GM12873 (cell line): Measurements from ENCODE around the gene SLC52A3.

Experiments
- TF ChIP-seq, protein P1 (sequence below): IDR thresholded peaks from 2 replicates; pipeline ENCODE4 v1.5.1; 2012; ENCODE audit warnings: low read depth, mild to moderate bottlenecking, moderate library complexity, low read length, control low read depth; ENCODE audit not compliant: insufficient read depth; ENCODE audit errors: missing control alignments

The SLC52A3 gene

DNA sequence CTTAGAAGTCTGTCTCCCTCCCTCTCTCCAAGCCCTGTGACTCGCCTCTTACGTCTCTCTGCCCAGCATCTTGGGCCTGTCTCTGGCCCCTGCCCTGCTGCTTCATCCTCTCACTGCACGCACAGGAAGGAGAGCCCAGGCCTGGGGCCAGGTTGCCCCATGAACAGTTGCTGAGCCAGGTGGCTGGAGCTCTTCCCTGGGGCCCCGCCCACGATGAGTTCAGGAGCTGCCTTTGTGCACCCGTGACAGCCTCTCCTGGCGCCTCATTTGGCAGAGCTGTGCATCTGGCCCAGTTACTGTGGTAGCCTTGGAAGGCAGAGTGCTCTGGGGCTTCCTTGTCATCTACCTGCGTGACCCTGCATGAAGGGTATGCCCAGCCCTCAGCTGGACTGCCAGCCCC is 44.5 kb downstream of the SLC52A3 start:
- TF ChIP-seq, protein P1, sequence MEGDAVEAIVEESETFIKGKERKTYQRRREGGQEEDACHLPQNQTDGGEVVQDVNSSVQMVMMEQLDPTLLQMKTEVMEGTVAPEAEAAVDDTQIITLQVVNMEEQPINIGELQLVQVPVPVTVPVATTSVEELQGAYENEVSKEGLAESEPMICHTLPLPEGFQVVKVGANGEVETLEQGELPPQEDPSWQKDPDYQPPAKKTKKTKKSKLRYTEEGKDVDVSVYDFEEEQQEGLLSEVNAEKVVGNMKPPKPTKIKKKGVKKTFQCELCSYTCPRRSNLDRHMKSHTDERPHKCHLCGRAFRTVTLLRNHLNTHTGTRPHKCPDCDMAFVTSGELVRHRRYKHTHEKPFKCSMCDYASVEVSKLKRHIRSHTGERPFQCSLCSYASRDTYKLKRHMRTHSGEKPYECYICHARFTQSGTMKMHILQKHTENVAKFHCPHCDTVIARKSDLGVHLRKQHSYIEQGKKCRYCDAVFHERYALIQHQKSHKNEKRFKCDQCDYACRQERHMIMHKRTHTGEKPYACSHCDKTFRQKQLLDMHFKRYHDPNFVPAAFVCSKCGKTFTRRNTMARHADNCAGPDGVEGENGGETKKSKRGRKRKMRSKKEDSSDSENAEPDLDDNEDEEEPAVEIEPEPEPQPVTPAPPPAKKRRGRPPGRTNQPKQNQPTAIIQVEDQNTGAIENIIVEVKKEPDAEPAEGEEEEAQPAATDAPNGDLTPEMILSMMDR = no peak

DNA sequence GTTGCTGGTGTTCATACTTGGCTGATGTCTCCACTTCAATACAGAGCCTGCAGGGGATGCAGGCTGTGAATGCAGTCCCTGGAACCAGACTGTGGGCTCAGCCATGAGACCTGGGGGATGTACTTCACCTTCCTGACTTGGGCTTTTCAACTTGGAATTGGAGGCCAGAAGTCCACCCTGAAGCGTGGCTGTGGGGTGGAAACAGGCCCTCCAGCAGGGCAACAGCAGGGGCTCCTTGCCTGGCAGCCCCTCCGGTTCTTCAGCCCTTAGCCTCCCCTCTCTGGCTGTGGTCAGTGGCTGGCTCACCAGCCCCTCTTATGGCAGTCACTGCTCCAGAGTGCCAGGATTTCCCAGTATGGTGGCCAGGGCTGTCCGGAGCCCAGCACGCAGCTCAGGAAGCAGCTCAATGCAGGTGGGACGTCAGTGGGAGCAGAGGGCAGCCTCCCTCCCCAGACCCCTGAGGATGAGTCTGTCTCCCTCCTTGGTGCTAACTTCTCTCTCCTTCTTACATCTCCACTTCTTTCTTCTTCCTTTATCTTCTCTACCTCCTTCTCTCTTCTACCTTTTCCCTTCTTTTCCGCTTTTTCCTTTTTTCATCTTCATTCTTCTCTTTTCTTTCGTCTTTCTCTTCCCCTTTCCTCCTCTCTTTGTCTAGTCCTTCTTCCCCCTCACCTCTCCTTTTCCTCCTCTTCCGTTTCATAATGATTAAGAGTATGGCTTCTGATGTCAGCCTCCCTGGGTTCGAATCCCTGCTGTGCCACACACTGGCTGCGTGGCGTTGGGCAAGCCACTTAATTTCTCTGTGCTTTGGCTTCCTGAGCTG is 45.3 kb downstream of the SLC52A3 start:
- TF ChIP-seq, protein P1 = no peak

DNA sequence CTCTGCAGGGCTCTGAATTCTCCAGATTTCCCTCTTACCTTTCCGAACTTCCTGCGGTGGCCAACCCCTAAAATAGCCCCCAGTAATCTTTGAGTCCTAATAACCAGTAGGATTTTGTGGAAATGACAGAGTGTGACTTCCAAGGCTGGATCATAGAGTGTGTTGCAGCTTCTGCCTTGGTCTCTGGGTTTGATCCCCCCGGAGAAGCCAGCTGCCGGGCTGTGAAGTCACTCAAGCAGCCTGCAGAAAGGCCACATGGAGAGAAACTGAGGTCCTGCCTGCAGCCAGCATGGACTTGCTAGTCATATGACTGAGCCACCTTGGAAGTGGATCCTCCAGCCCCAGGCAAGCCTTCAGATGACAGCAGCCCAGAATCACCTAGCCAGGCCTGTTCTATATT is 46.4 kb downstream of the SLC52A3 start:
- TF ChIP-seq, protein P1 = no peak

DNA sequence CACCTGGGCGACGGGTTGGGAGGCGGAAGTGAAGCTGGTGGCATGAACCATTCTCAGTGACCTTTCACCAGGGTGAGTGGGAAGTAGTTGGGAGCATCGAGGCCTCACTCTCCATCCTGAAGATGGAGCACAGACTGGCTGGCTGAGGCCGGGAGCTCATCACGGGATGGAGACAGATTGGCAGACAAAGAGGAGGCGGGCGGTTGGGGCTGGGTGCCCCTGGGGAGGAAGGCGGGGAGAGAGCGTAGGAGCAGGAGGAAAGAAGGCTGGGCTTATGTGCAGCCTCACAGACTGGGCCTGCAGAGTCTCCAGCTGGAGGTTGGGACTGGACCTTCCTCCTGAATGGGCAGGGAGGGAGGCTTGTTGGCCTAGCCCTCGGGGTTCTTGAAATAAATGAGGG is 48.5 kb downstream of the SLC52A3 start:
- TF ChIP-seq, protein P1 = no peak

DNA sequence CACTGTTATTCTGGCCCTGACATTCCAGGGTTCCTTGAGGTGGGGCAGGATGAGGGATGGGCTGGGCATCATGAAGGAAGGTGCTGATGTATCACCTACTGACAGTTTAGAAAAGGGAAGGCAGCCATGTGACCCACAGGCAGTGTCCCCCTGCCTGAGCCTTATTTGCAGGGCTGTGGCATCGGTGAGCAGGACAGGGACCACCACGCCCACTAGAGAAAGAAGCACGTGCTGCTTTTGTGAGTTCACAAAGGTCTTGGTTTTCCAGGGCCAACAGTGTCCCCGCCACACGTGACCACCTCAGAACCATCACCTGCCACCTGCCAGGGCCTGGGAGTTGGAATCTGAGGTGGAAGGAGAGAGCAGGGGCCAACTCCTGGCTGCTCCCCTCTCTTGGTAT is 49.2 kb downstream of the SLC52A3 start:
- TF ChIP-seq, protein P1 = no peak

DNA sequence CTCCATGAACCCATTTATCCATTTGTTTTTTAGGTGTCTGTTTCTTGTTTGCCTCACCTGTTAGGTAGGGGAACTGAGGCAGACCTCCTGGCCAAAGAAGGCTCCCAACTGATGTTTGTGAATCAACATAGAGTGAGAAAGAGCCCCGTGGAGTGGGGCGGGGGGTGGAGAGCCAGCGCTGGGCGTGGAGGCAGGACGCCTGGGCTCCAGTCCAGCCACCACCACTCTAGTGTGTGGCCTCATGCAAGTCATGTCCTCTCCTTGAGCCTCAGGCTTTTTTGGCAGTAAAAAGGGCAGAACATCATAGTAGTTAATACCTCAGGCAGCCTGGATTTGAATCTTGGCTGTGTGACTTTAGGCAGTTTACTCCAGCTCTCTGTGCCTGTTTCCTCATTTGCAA is 50.5 kb downstream of the SLC52A3 start:
- TF ChIP-seq, protein P1 = no peak

DNA sequence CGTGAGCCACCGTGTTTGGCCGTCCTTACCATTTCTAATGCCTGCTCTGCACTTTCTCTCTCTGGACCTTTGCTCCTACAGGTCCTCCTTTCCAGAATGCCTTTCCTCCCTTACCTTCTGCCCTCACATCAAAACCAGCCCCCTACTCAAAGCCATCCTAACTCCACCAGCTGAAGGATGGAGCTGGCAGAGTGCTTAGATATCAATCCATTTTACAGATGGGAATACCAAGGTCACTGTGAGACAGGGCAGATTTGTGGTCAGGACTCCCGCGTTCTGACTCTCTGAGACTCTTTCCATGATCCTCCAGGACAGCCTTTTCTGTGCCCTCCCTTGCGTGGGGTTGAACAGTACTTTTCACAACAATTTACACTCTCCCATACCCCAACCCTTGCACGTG is 51.0 kb downstream of the SLC52A3 start:
- TF ChIP-seq, protein P1 = no peak

DNA sequence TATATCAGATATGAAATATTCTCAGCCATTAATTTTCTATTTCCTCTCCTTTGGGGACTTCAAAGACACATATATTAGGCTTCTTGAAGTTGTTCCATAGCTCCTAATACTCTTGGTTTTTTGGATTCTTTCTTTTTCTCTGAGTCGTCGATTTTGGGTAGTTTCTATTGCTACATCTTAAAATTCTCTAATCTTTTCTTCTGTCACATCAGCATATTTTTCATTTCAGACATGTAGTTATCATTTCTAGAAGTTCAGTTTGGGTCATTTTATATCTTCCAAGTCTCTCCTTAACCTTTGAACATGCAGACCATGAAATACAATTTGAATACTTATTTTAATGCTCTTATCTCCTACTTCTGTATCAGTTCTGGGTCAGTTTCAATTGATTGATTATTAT is 53.8 kb downstream of the SLC52A3 start:
- TF ChIP-seq, protein P1 = no peak
